Activated CD4-positive, CD25-positive, alpha-beta regulatory T cell (primary cell): Measurements from ENCODE around the gene TSPAN5.
"Not testable (repeated sequence)": the region's sequence is repeated elsewhere in the genome, so short reads cannot be mapped to it uniquely, and the experiment has no call there.

ENCODE experiments used
- DNase-seq, 4 experiments: peaks; one replicate each; lab custom pipeline; 2025; lab: John Stamatoyannopoulos, UW

TSPAN5 gene

DNA sequence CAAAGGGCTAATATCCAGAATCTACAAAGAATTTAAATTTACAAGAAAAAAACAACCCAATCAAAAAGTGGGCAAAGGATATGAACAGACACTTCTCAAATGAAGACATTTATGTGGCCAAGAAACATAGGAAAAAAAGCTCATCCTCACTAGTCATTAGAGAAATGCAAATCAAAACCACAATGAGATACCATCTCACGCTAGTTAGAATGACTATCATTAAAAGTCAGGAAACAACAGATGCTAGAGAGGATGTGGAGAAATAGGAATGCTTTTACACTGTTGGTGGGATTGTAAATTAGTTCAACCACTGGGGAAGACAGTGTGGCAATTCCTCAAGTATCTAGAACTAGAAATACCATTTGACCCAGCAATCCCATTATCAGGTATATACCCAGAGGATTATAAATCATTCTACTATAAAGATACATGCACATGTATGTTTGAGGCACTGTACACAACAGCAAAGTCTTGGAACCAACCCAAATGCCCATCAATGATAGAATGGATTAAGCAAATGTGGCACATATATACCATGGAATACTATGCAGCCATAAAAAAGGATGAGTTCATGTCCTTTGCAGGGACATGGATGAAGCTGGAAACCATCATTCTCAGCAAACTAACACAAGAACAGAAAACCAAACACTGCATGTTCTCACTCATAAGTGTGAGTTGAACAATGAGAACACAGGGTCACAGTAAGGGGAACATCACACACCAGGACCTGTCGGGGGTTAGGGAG is 197.1 kb downstream of the TSPAN5 start:
- DNase-seq = not testable (repeated sequence)

DNA sequence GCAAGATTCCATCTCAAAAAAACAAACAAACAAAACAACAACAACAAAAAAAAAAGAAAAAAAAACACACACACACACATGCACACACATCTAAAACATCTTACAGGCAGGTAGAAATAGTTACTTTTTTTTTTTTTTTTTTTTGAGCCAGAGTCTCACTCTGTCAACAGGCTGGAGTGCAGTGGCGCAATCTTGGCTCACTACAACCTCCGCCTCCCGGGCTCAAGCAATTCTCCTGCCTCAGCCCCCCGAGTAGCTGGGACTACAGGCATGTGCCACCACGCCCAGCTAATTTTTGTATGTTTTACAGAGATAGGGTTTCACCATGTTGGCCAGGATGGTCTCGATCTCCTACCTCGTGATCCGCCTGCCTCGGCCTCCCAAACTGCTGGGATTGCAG is 201.0 kb downstream of the TSPAN5 start:
- not testable (repeated sequence) for DNase-seq

DNA sequence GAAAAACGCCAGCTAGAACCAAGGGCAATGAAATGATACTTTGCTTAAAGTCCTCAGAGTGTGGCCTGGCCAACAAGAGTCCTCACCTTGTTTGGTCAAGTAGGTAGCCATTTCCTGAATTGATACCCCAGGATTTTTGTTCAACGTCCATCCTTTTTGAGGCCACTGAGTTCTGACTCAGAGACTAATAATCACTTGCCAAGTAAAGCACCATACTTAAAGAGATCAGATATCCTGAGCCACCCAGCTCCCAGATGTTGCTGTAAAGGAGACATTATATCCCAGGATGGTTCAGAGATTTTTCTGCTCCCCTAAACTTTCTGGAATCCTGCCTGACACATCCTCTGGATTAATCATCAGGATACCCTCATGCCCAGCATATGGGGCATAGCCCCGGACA is 206.3 kb downstream of the TSPAN5 start:
- no peak for DNase-seq

DNA sequence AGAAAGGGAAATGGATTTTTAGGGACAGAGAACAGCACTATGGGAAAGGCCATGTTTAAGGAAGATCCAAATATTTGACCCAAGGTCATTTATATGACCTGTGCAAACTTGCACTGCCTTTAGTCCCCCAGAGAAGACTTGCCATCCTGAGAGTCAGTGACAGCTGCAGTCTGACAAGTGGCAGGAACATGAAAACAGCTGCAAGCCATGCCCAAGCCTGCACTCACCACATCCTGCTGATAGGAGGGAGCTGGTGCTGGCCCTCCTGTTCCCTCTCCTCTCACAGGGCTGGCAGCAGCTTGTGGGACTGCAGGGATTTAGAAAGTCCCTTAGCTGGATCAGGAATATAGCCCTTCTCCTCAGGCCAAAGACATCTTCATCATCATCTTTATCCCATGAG is 209.5 kb downstream of the TSPAN5 start:
- peak in 1 of 4 experiments; percentile 4 for DNase-seq

DNA sequence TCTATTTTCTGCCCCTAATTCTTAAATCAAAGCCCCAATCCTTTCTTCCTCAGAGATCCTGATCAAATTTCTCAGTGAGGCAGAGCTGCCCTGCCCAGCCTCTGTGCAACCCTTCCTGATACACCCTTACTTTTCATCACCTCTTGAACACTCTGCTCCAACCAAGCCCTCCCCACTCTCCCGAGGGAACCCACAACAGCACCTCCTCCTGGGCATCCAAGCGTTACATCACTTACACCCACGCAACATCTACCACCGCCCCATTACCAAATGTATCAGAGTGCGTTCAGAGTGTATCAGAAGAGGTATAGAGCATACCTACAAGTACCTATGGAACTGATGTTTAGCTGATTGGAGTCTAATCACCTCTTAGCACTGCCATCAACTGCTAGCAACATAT is 210.8 kb downstream of the TSPAN5 start:
- DNase-seq = no peak

DNA sequence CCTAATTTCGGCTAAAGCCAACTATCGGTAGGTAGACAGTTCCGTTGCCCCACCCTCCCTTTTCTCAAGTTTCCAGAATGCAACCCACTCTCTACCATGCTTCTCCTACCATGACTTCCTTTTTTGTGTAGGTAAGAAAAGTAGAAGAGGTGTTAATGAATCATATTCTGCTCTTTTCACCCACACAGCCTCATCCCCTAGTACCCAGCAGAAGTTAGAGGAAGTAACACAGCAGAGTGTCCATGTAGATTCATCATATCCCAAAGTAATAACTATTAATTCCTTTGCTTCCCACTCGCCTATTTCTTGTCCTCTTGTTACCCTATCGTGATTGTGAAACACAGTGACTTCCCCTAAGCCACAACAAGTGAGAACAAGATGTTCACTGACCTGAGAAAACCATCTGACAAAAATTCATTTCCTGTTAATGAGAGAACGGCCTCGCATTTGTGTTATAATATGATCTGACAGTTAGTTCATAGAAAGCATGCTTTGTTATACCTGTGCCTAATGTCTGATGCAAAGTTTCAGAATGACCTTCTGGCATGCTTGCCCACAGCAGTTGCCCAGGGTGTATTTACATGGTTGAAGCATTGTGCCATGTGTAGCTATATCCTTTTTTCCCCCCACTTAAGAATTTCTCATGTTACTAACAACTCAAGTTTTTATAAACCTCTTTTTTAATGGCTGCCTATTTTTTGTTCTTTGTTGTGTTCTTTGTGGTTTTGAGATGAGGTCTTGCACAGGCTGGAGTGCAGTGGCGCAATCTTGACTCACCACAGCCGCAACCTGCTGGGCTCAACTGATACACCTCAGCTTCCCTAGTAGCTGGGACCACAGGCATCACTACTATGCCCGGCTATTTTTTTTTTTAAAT is 211.7 kb downstream of the TSPAN5 start:
- DNase-seq = peak in 3 of 4 experiments; percentile 2 to 16 (median 3)

DNA sequence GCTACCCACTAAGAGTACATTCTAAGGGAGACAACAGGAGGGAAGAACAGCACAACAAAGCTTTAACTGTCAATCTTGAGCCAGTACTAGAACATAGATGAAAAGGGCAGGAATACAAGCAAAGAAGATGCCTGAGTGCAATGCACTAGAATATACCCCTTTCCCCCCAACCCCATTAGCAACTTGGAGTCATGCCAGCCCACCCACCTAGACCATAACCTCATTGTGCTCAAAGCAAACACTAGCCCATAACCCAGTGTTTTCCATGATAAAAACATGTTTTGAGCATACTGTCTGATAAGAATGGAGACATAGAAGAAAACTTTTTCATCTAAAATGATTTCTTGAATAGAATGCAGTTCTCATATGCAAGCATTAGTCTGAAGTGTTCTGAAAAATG is 214.0 kb downstream of the TSPAN5 start:
- no peak for DNase-seq

DNA sequence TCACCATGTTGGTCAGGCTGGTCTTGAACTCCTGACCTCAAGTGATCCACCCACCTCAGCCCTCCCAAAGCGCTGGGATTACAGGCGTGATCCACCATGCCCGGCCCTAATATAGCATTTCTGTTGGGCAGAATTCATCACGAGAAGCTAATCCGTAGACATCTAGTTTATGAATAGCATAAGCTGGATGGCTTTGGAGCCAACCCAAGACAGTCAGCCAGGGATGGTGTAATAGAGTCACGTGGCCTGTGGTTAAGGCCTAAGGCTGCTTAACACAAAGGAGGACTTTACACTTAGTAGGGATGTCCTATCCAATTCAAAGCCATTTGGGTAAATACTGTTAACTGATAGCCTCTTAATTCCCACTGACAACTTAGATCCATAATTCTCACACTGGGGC is 223.6 kb downstream of the TSPAN5 start:
- no peak for DNase-seq

DNA sequence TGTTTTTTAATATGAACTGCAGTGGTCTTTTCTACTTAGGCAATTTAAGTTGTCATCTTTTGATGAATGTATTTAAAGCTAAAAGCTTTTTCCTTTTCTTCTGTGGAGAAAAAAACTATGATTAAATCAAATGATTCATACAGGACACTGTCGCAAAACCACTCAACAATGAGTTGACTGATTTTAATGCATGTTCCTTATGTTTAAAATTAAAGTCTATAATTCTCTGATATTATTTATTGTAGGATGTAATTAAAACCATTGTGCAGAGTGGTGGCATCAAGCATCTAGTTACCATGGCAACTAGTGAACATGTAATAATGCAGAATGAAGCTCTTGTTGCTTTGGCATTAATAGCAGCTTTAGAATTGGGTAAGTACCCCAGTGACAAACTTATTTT is 224.7 kb downstream of the TSPAN5 start:
- no peak for DNase-seq

DNA sequence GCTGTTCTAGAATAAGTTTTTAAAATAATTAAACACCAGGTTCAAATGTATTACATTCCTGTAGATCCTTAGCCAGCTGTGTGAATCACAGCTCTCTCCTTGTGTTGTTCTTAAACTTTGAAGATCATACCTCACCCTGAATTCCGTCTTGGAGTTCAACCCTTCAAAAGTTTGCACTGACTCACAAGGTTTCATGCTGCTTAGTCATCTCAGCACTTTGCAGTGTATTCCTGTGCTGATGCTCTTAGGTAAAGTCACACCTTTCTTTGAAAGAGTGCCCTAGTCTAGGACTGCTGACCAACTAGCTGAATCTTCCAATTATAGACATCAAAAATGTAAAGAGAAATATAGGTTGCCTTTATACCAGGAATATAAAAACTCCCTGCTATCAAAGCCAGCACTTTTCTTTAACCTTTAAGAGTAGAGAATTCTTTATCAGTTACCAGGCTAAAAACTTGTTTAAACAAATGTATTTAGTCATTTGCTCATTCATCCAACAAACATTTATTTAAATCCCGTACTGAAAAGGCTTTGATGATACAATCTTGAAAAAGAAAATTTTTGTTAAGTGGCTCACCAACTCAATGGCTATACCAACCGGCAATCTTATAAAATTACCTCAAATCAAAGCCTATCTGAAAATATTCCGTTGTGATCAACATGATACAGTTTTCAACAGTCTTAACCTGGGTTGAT is 227.6 kb downstream of the TSPAN5 start:
- no peak for DNase-seq

DNA sequence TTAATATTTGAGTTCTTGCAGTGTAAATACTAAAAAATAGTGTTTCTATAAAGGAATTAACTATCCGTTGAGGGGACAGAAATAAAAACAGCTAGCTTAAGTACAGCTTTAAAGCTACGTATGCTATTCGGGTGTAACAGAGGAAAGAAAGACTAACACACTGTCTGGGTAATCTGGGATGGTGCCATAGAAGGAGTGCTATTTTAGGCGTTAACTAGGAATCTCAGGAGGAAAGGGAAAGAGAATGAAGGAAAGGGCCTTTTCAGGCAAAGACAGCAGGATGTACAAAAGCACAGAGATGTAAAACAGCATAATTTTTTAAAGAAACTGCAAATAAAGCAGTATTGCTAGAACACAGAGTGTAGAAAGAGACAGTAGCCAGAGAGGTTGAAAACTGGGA is 235.4 kb downstream of the TSPAN5 start:
- no peak for DNase-seq

DNA sequence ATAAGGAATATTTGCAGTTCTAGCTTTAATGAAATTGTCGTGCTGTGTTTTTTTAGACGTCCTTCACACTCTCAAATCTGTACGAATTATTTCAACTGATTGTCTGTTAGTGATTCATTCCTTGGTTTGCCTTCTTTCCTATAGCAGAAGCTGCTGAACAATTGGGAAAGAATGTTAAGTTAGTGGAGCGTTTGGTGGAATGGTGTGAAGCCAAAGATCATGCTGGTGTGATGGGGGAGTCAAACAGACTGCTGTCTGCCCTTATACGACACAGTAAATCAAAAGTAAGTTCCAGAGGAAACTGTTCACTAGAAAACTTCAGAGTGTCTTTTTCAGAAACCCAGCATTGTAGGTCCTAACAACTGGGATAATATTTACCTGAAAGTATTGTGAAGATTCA is 237.3 kb downstream of the TSPAN5 start:
- no peak for DNase-seq
